ENCODE measurements around the gene RASGRP4. TPM values are rescaled to one million over a fixed set of nuclear protein-coding genes. Genes with fewer than 3 reads are reported as not detected.

Gene RASGRP4
- total RNA-seq, 4 donors from 2014 or later, result 1.5 to 19.8 (median 1.7) TPM; not detected in 1

GRCh38 chr19:38451629-38452028 is 25.6 kb upstream of the RASGRP4 start:
- no peaks in the 10 kb centered on the region for H3K36me3 ChIP-seq
- H3K27me3 ChIP-seq, result no peaks in the 10 kb centered on the region
- no peak for DNase-seq
- H3K9me3 ChIP-seq, result no peaks in the 10 kb centered on the region
- TF ChIP-seq POLR2AphosphoS5 (IDR thresholded peaks at IDR 0.05) (no peak), POLR2A (IDR thresholded peaks at IDR 0.05) (no peak), EP300 (IDR thresholded peaks at IDR 0.05; ENCODE audit: low read depth) (no peak), CTCF (IDR thresholded peaks at IDR 0.05) (no peak)
- in situ Hi-C loops (cut with MboI; ENCODE audit: low pct_ligation_motif_present in 1 of 4, low pct_unique_long_range_greater_than_20kb in 1 of 4, low sequenced_read_pairs in 3 of 4), result no loop called here
- no peaks in the 10 kb centered on the region for H3K4me1 ChIP-seq
- intact Hi-C loops (cut with DNase I; ENCODE audit: low total_unique reads), result no loop called here
- H3K4me3 ChIP-seq, result no peak overlapping the region
- WGBS, 2 donors (ENCODE audit: low coverage in 1 of 2), result 84% methylated on average over 9 of the region's 9 CpGs; no CpG with 5 or more reads in 1 of the 2 donors
- H3K27ac ChIP-seq, result no peak overlapping the region

GRCh38 chr19:38451036-38451435 is 25.0 kb upstream of the RASGRP4 start:
- TF ChIP-seq POLR2A (IDR thresholded peaks at IDR 0.05) (no peak), EP300 (IDR thresholded peaks at IDR 0.05; ENCODE audit: low read depth) (no peak), CTCF (IDR thresholded peaks at IDR 0.05) (no peak), POLR2AphosphoS5 (IDR thresholded peaks at IDR 0.05) (no peak)
- H3K27me3 ChIP-seq, result no peaks in the 10 kb centered on the region
- in situ Hi-C loops (cut with MboI; ENCODE audit: low pct_ligation_motif_present in 1 of 4, low pct_unique_long_range_greater_than_20kb in 1 of 4, low sequenced_read_pairs in 3 of 4) (no loop called here), intact Hi-C loops (cut with DNase I; ENCODE audit: low total_unique reads) (no loop called here)
- no peaks in the 10 kb centered on the region for H3K9me3 ChIP-seq
- no peaks in the 10 kb centered on the region for H3K36me3 ChIP-seq
- no peak for DNase-seq
- WGBS, 2 donors (ENCODE audit: low coverage in 1 of 2), result 77% methylated on average over 8 of the region's 8 CpGs; no CpG with 5 or more reads in 1 of the 2 donors
- no peak overlapping the region for H3K27ac ChIP-seq
- H3K4me3 ChIP-seq, result no peak overlapping the region
- no peaks in the 10 kb centered on the region for H3K4me1 ChIP-seq

- TF ChIP-seq EP300 (IDR thresholded peaks at IDR 0.05; ENCODE audit: low read depth) (no peak), CTCF (IDR thresholded peaks at IDR 0.05) (no peak), POLR2A (IDR thresholded peaks at IDR 0.05) (no peak), POLR2AphosphoS5 (IDR thresholded peaks at IDR 0.05) (no peak)
- intact Hi-C loops (cut with DNase I; ENCODE audit: low total_unique reads), result no loop called here
- 74 to 90% methylated on average over 3 to 5 of the region's 5 CpGs for WGBS, 2 donors (ENCODE audit: low coverage in 1 of 2)
These were observed 23.5 kb upstream of the RASGRP4 start for GRCh38 chr19:38449518-38449917.

GRCh38 chr19:38448225-38448624 is 22.2 kb upstream of the RASGRP4 start:
- WGBS, 2 donors (ENCODE audit: low coverage in 1 of 2), result 94% methylated on average over 9 of the region's 9 CpGs; no CpG with 5 or more reads in 1 of the 2 donors

More at GRCh38 chr19:38449518-38449917, 23.5 kb upstream of the RASGRP4 start:
- Histone ChIP-seq H3K9me3 (no peaks in the 10 kb centered on the region), H3K4me1 (no peaks in the 10 kb centered on the region), H3K27ac (no peak overlapping the region), H3K4me3 (no peak overlapping the region), H3K36me3 (no peaks in the 10 kb centered on the region), H3K27me3 (no peaks in the 10 kb centered on the region)
- no peak for DNase-seq
- in situ Hi-C loops (cut with MboI; ENCODE audit: low pct_ligation_motif_present in 1 of 4, low pct_unique_long_range_greater_than_20kb in 1 of 4, low sequenced_read_pairs in 3 of 4), result no loop called here

More at GRCh38 chr19:38448225-38448624, 22.2 kb upstream of the RASGRP4 start:
- Histone ChIP-seq H3K36me3 (no peaks in the 10 kb centered on the region), H3K27me3 (no peaks in the 10 kb centered on the region), H3K9me3 (no peaks in the 10 kb centered on the region), H3K27ac (no peak overlapping the region), H3K4me3 (no peak overlapping the region), H3K4me1 (no peaks in the 10 kb centered on the region)
- no peak for DNase-seq
- in situ Hi-C loops (cut with MboI; ENCODE audit: low pct_ligation_motif_present in 1 of 4, low pct_unique_long_range_greater_than_20kb in 1 of 4, low sequenced_read_pairs in 3 of 4) (no loop called here), intact Hi-C loops (cut with DNase I; ENCODE audit: low total_unique reads) (no loop called here)
- TF ChIP-seq POLR2A (IDR thresholded peaks at IDR 0.05) (no peak), CTCF (IDR thresholded peaks at IDR 0.05) (no peak), POLR2AphosphoS5 (IDR thresholded peaks at IDR 0.05) (no peak), EP300 (IDR thresholded peaks at IDR 0.05; ENCODE audit: low read depth) (no peak)

Measured in transverse colon (tissue), 4 donors.